Esophagus squamous epithelium (tissue), 4 donors: ENCODE data around the gene MFAP4.

Experiments used
- POLR2A ChIP-seq, 4 donors: fragments of 450-650 bp; IDR thresholded peaks; one replicate each; pipeline ENCODE4 v1.6.1; 2017; ENCODE audit warnings: antibody characterized with exemption in 4 of 4, mild to moderate bottlenecking in 4 of 4, moderate library complexity in 3 of 4
- TF ChIP-seq, protein P1 (sequence below), 6 experiments: fragments of 450-650 bp in 4 of 6; fragments of 200-600 bp in 2 of 6; sonication (generic) in 2 of 6; IDR thresholded peaks; one replicate each; pipeline ENCODE4 v1.5.1; 2016 to 2019; ENCODE audit warnings: antibody characterized with exemption in 6 of 6, mild to moderate bottlenecking in 4 of 6, moderate library complexity in 4 of 6

DNA sequence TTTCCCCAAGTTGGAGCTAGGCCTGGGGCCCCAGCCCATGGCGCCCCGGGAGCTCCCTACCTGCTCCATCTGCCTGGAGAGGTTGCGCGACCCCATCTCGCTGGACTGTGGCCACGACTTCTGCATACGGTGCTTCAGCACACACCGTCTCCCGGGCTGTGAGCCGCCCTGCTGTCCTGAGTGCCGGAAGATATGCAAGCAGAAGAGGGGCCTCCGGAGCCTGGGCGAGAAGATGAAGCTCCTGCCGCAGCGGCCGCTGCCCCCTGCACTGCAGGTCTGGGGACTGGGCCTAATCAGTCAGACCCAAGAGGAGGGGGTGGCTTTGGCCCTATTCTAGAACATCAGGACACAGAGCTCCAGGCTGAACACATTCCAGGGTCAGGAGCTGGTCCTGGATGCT, 25.5 kb upstream of the MFAP4 start:
- TF ChIP-seq, protein P1, sequence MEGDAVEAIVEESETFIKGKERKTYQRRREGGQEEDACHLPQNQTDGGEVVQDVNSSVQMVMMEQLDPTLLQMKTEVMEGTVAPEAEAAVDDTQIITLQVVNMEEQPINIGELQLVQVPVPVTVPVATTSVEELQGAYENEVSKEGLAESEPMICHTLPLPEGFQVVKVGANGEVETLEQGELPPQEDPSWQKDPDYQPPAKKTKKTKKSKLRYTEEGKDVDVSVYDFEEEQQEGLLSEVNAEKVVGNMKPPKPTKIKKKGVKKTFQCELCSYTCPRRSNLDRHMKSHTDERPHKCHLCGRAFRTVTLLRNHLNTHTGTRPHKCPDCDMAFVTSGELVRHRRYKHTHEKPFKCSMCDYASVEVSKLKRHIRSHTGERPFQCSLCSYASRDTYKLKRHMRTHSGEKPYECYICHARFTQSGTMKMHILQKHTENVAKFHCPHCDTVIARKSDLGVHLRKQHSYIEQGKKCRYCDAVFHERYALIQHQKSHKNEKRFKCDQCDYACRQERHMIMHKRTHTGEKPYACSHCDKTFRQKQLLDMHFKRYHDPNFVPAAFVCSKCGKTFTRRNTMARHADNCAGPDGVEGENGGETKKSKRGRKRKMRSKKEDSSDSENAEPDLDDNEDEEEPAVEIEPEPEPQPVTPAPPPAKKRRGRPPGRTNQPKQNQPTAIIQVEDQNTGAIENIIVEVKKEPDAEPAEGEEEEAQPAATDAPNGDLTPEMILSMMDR (IDR thresholded peaks at IDR 0.05): no peak
- no peak for TF ChIP-seq POLR2A (IDR thresholded peaks at IDR 0.05)
